Amniotic epithelial cell (primary cell): ENCODE results near the gene FAM131A.

Source experiments
- DNase-seq: peaks from one replicate; pipeline ENCODE4 v3.0.0-alpha.2; 2010; ENCODE audit warnings: low read depth

FAM131A gene, protein sequence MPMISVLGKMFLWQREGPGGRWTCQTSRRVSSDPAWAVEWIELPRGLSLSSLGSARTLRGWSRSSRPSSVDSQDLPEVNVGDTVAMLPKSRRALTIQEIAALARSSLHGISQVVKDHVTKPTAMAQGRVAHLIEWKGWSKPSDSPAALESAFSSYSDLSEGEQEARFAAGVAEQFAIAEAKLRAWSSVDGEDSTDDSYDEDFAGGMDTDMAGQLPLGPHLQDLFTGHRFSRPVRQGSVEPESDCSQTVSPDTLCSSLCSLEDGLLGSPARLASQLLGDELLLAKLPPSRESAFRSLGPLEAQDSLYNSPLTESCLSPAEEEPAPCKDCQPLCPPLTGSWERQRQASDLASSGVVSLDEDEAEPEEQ

DNA sequence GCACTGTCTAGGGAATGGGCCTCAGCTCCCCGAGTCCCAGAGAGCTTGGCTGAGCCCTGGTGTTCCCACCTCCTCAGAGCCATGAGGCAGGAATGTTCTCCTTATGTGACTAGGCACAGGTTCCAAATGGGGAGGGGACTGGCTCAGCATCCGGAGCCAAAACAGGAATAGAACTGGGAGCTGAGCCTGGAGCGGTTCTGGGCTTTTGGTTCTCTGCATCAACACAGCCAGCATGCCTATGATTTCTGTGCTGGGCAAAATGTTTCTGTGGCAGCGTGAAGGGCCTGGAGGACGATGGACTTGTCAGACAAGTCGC lies at the start of gene FAM131A:
Gene FAM131A (plus strand): TSS at position 202 of the 316 bp plus-strand sequence. CDS start 31 bp downstream, at position 233.
- no peak for DNase-seq

DNA sequence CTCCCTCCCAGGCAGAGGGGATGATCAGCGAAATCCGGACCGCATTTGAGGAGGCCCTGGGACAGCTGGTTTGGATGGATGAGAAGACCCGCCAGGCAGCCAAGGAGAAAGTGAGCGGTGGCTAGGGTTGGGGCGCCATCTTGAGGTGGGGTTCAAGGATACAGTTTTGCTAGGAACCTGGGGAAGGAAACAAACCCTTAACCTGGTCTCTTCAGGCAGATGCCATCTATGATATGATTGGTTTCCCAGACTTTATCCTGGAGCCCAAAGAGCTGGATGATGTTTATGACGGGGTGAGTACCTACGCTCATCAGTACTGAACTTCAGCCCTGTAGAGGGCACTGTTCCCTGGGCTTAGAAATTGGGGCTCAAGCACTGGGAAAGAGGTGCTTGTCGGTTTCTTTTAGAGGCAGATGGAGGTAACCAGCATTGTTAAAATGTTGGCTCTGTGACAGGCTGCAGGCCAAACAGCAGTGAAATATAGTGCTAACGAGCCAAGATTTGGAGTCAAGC lies 47.9 kb upstream of the FAM131A start:
- peak; percentile 34 for DNase-seq

DNA sequence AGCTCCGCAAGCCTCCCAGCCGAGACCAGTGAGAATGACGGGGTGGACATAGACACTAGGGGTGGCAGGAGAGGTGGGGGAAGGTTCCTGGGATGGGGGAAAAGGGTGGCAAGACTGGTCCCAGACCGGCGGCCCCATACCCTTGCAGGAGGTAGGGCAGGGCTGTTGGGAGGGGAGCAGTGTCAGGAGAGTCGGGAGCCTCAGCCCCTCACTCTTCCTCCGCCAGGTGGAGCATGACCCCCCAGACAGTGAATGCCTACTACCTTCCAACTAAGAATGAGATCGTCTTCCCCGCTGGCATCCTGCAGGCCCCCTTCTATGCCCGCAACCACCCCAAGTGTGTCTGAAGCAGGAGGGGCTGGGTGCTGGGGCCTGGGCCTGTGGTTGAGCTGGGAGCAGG lies 47.1 kb upstream of the FAM131A start:
- DNase-seq, result no peak

DNA sequence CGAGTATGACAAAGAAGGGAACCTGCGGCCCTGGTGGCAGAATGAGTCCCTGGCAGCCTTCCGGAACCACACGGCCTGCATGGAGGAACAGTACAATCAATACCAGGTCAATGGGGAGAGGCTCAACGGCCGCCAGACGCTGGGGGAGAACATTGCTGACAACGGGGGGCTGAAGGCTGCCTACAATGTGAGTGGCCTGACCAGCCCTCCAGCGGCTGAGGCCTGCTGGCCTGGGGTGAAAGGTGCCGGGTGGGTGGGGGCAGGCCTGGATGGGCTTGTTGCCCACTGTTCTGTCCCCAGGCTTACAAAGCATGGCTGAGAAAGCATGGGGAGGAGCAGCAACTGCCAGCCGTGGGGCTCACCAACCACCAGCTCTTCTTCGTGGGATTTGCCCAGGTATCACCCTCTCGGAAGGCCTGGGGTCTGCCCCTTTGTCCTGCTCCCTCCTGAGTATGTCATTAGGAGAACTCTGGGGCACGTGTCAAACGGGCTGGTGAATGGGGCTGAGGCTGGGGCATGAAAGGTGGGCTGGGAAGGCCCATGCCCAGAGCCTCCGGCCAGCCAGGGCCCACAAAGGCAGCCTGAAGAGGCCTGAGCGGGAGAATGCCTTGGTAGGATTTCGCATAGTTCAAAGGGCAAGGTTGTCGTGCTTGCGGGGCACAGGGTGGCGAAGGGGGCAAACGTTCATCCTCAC lies 46.2 kb upstream of the FAM131A start:
- no peak for DNase-seq

DNA sequence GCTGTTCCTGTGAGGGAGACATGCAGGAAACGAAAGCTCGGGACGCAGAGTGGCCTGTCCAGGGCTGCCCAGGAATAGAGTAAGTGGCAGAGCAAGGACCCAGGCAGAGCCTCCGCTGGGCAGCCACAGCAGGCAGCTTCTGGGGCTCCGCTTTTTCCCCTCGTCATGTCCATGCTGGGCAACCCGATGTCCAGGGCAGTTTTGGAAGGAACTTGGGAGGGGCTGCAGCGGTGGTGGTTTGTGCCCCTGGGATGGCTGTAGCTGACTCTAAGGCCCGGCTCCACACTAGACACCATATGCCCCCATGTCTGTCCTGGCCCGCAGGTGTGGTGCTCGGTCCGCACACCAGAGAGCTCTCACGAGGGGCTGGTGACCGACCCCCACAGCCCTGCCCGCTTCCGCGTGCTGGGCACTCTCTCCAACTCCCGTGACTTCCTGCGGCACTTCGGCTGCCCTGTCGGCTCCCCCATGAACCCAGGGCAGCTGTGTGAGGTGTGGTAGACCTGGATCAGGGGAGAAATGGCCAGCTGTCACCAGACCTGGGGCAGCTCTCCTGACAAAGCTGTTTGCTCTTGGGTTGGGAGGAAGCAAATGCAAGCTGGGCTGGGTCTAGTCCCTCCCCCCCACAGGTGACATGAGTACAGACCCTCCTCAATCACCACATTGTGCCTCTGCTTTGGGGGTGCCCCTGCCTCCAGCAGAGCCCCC lies 45.5 kb upstream of the FAM131A start:
- no peak for DNase-seq

DNA sequence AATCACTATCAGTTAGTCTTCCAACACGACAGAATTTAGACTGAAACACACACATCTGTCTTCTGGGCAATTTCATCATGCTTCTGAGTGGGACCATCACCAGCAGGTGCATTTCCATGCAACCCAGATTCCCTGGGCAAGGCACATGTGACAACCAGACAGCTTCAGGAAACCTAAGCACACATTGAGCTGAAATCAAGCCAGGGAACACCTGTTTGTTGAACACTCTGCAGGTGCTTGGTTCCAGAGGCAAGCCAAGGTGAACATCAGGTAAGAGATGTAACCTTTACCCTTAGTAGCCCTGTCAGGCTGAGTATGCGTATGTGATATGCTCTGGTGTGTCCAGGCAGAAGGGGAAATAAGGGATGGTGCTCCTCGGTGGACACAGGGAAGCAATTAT lies 41.6 kb upstream of the FAM131A start:
- no peak for DNase-seq

DNA sequence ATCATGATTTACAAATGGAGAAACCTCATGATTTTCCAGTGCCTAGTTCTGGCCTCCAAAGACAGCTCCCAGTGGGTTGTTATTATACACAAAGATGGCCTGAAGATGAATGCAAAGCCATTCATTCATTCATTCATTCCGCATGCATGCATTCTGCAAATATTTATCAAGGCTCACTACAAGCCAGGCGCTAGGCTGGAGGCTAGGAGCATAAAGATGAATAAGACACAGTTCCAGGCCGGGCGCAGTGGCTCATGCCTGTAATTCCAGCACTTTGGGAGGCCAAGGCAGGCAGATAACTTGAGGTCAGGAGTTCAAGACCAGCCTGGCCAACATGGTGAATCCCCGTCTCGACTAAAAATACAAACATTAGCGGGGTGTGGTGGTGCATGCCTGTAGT lies 40.8 kb upstream of the FAM131A start:
- no peak for DNase-seq

DNA sequence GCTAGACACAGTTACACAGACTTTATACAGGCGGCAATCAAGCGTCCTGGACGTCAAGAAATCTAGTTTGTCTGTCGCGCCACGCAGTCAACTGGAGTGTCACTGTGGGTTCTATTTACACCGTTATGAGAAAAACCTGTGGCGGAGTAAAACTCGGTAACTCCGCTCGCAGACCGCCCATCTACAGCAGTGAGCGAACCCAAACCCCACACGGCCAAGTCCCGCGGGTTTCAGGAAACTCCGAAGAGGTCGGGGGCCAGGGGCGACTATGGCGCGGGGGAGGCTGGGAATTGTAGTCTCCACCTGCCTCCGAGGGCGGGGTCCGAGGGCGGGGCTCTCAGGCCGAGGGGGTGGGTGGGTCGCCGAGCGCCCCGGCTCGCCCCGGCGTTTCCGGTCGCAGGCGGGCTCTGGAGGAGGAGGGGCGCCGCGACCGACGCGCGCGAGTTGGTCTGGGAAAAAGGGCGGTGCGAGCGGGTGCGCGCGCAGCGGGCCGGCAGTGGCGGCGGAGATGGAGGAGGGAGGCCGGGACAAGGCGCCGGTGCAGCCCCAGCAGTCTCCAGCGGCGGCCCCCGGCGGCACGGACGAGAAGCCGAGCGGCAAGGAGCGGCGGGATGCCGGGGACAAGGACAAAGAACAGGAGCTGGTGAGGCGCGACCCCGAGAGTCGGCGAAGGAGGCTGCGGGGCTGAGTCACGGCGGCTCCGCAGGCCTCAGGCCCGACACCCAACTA lies 38.5 kb upstream of the FAM131A start, which contains the start of gene PSMD2:
Gene PSMD2 (plus strand): TSS at position 483 of the 729 bp plus-strand sequence. CDS start 26 bp downstream, at position 509.
- peak; percentile 93 for DNase-seq

DNA sequence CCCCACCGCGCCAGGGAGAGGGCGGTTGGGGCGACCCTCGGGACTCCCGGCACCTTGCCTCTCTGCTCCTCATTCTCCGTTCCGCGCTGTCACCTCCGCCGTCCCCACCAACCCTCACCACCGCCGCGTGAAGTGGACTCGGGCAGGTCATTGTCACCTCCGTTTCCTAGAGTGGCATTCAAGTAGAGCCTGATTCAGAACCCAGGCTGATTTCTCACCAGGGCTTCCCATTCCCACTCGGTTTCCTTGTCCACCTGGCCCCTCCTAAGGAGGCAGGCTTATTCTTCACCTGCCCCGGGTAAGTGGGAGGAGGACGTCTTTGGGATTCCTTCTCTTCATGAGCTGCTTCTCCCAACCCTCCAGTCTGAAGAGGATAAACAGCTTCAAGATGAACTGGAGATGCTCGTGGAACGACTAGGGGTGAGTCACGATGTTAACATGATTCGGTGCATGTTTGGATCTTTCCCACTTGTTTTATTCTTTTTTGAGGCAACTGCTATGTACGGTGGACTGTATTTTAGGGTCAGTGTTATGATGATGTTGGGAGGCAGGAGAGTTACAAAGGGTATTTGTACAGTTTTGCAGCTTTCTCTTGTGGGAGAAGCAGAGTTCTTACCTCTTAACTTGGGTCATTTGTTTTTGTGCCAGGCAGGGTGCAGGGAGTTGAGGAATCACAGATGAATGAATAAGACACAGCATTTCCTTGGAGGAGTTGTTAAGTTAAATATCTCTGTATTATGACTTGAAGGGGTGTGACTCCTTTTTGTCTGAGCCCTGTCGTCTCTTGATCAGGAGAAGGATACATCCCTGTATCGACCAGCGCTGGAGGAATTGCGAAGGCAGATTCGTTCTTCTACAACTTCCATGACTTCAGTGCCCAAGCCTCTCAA lies 37.7 kb upstream of the FAM131A start:
- DNase-seq, result peak; percentile 63

DNA sequence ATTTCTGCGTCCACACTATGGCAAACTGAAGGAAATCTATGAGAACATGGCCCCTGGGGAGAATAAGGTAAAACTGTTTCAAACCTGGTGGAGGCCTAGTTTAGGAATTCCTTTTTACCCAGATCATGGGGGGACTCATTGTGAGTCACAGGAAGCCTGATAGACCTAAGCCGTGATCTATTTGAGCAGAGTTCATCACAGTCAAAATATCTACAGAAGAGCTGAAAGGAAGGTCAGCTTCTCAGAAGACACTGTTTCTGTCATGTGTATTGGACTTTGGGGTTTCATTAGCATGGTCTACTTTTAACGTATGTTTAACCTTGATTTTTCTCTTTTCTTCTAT lies 37.1 kb upstream of the FAM131A start:
- DNase-seq, result peak; percentile 42

DNA sequence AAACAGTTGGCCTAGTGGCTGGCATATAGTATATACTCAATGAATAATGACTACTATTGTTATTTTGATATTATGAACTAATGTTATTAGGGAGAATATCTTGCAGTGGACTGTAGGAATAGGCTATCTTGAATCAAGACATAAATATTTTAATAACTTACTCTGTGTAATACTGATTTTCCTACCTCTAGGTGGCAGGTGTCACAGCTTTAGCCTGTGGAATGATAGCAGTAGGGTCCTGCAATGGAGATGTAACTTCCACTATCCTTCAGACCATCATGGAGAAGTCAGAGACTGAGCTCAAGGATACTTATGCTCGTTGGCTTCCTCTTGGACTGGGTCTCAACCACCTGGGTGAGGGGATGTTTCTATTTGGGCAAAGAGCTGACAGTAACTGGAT lies 31.8 kb upstream of the FAM131A start:
- peak; percentile 26 for DNase-seq

DNA sequence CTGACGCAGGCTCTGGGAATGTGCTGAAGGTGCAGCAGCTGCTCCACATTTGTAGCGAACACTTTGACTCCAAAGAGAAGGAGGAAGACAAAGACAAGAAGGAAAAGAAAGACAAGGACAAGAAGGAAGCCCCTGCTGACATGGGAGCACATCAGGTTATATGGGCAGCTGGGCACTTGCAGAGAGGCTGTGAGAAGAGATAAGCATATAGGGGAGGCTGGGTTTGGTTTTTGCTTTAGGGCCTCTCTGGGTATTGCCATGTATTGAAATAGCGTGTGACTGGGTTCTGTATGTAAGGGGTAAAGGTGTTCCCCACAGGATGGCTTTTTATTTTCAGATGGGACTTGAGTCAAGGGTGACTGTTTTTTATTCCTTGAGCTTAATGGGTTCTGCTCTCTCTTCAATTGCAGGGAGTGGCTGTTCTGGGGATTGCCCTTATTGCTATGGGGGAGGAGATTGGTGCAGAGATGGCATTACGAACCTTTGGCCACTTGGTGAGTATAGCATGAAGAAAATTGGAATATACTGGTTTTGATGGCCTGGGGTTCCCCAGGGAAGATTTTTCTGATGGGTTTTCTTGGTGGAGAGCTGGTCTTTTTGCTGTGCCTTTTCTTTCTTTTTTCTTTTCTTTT lies 30.9 kb upstream of the FAM131A start:
- DNase-seq, result no peak

DNA sequence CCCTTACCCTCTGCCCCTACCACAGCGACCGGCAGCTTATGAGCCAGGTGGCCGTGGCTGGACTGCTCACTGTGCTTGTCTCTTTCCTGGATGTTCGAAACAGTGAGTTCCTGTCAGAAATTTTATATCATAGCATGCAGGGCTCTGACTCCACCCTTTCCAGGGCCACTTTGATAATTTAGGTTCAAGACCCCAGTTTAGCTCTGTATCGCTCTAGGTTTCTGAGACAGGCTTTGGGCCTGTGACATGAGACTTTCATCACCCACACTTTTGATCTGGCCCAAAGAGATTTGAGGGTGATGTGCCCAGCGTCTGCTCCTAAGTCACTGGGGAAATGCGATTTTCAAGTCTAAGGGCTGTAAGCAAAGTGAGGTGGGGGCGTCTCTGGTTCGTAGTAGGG lies 29.5 kb upstream of the FAM131A start:
- no peak for DNase-seq

DNA sequence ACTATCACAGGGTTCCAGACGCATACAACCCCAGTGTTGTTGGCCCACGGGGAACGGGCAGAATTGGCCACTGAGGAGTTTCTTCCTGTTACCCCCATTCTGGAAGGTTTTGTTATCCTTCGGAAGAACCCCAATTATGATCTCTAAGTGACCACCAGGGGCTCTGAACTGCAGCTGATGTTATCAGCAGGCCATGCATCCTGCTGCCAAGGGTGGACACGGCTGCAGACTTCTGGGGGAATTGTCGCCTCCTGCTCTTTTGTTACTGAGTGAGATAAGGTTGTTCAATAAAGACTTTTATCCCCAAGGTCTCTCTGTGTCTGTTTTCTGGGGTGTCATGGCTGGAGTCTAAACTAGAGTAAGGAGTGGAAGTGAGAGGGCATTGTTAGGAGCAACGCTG lies 28.7 kb upstream of the FAM131A start:
- no peak for DNase-seq

DNA sequence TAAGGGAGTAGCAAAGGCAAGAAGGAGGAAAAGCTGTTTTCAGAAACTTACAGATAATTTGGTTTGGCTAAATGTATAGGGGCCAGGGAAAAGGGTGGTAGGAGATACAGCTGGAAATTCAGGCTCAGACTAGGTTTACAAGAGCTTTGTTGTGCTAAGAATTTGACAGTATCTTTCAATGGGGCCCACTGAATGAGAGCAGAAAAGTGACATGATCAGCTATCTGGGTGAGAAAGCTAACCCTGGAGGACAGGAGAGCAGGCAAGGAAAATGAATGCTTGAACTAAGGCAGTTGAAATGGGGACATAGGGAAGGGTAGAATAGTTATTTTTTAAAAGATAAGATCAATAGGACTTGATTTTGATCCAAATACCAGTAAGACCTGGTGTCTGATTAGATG lies 25.8 kb upstream of the FAM131A start:
- no peak for DNase-seq

DNA sequence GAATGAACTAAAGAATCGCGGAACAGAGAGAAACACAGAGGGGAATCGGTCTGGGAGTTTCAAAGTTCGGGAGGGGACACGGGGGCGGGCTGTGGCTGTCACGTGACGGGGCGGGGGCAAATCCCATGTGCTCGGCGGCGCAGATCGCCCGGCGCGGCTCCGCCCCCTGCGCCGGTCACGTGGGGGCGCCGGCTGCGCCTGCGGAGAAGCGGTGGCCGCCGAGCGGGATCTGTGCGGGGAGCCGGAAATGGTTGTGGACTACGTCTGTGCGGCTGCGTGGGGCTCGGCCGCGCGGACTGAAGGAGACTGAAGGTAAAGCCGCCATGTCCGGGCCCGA lies 23.1 kb upstream of the FAM131A start, which contains the start of gene EIF4G1:
Gene EIF4G1 (plus strand): TSS at position 244 of the 337 bp plus-strand sequence. CDS start 1,191 bp downstream, outside the sequence.
- DNase-seq, result peak; percentile 90

DNA sequence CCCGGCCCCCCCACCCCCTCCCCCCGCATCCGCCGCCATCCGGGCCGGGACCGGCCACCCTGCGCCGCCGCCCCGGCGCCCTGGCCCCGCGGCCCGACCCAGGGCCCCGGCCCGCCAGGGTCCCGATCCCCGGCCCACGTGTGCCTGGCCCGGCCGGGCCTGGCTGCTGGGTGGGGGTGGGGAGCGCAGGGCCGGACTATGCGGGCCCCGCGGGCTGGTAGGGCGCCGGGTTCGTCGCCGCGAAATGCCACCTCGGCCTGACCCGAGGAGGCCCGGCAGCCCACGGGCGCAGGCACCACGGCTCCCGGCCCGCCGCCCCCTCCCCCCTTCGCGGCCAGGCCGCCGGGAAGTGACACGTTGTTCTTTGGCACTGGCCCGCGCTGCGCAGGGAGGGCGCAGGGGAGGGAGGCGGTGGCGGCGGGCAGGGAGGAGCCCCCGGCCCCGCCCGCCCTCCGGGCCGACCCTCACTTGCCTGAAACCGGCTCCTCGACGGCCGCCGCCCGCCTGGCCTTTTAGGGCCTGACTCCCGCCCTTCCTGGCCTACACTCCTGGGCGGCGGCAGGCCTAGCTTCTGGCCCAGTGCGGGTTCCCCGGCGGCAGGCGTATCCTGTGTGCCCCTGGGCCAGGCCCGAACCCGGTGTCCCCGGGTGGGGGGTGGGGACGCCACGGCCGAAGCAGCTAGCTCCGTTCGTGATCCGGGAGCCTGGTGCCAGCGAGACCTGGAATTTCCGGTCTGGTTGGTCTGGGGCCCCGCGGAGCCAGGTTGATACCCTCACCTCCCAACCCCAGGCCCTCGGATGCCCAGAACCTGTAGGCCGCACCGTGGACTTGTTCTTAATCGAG lies 22.5 kb upstream of the FAM131A start:
- DNase-seq, result peak; percentile 63

DNA sequence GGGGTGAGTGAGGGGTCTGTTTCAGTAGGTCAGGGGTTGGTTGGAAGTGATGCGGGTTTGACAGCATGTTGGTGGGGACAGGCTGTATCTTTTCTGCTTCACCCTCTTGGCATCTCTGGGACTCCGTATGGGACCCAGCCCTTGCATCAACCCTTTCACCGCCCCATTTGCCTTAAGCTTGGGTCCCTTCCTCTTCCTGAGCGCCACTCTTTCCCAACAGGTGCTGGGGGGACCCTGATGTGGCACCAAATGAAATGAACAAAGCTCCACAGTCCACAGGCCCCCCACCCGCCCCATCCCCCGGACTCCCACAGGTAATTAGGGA lies 21.9 kb upstream of the FAM131A start:
- DNase-seq, result no peak

DNA sequence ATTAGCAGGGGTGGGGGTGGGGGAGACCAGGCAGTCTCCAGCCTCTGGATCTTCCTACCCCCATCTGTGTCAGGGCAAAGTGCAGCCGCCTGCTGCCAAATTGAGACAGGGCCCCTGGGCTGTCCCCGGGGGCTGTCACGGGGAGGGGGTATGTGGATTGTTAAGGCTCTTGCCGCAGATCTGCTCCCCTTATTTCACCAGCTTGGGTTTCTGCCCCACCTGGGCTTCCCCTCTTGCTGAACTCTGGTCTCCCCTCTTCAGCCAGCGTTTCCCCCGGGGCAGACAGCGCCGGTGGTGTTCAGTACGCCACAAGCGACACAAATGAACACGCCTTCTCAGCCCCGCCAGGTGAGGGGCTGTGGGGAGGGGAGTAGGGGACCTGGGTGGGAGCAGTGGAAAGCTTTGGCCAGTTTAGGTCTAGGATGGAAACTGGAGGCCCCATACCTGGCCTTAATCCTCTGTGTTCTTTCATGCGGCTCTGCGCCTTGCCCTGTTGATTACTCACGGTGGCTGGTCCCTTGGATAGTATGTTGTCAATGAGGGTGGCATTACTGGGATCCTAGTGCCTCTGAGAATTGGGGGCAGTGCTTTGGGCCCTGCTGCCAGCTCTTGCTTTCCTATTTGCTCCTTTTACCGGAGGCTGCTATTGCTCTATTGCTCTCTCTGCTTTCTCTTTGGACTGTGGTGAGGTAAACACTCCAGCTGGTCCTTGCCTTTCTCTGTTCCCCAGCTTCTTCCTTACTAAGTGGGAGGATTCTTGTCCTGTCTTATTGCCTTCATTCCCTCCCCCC lies 21.3 kb upstream of the FAM131A start:
- no peak for DNase-seq
